Measurements from ENCODE around the gene BRD8. TPM values are rescaled to one million over a fixed set of nuclear protein-coding genes. Genes with fewer than 3 reads are reported as not detected.

The BRD8 gene
- polyA plus RNA-seq, 1 experiment, result 51.7 TPM

DNA sequence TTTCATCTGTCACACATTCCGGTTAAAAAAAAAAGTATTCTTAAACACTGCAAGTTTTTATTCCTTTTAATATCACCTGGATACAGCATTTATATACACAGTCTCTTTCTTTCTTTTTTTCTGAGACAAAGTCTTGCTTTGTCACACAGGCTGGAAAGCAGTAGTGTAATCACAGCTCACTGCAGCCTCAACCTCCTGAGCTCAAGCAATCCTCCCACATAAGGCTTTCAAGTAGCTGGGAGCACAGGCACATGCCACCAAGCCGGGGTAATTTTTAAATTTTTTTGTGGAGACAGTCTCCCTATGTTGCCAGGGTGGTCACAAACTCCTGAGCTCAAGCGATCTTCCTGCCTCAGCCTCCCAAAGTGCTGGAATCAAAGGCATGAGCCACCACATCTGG is 14.4 kb upstream of the BRD8 start:
- TF ChIP-seq, protein P1, sequence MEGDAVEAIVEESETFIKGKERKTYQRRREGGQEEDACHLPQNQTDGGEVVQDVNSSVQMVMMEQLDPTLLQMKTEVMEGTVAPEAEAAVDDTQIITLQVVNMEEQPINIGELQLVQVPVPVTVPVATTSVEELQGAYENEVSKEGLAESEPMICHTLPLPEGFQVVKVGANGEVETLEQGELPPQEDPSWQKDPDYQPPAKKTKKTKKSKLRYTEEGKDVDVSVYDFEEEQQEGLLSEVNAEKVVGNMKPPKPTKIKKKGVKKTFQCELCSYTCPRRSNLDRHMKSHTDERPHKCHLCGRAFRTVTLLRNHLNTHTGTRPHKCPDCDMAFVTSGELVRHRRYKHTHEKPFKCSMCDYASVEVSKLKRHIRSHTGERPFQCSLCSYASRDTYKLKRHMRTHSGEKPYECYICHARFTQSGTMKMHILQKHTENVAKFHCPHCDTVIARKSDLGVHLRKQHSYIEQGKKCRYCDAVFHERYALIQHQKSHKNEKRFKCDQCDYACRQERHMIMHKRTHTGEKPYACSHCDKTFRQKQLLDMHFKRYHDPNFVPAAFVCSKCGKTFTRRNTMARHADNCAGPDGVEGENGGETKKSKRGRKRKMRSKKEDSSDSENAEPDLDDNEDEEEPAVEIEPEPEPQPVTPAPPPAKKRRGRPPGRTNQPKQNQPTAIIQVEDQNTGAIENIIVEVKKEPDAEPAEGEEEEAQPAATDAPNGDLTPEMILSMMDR (IDR thresholded peaks at IDR 0.05; ENCODE audit: insufficient read depth, low read depth, low read length), result no peak
- Histone ChIP-seq H3K36me3 (ENCODE audit: control insufficient read depth, insufficient read depth, low read length) (peaks cover 13% of the 10 kb centered on the region), H3K27me3 (ENCODE audit: control insufficient read depth, insufficient read depth, low read length) (no peaks in the 10 kb centered on the region), H3K4me3 (ENCODE audit: low read depth, low read length) (no peak overlapping the region)
- POLR2A ChIA-PET, result no interaction called here
- no peak for DNase-seq (ENCODE audit: low read depth)
- CTCF ChIA-PET, result interaction anchor here (1.2 kb wide), 1 partner anchor 13 kb away, joined by 4 read pairs; the partner anchor contains the start of gene KIF20A

DNA sequence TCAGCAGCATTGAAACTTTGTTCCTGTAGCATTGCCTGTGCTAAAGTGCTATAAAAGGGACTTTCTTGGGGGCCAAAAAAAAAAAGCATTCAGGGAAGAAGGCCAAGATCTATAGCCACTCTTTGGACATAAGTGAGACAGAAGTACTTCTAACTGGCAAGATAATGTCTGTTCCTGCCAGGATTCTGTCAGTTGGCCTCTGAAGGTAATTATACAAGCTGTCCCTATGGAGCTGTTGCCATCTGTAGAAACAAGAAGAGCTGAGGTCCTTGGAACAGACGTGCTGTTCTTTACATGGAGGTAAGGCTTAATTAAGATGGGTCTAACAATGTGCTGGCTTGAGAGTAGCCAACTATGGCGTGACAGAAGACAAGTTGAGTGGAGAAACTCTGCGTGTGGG is 10.2 kb upstream of the BRD8 start:
- POLR2A ChIA-PET, result no interaction called here
- CTCF ChIA-PET, result interaction anchor here (1.3 to 4.8 kb wide), 3 partner anchors 9 to 153 kb away, joined by 3 to 13 read pairs (median 3); partner anchors contain the start of genes BRD8 and KIF20A

GRCh38 chr5:138186002-138186447 is 7.6 kb upstream of the BRD8 start:
- ChIA-PET CTCF (interaction anchor here (4.8 kb wide), 1 partner anchor 8 kb away, joined by 13 read pairs; the partner anchor contains the start of genes BRD8 and KIF20A), POLR2A (no interaction called here)
- Histone ChIP-seq H3K36me3 (ENCODE audit: control insufficient read depth, insufficient read depth, low read length) (peaks cover 13% of the 10 kb centered on the region), H3K27me3 (ENCODE audit: control insufficient read depth, insufficient read depth, low read length) (no peaks in the 10 kb centered on the region), H3K4me3 (ENCODE audit: low read depth, low read length) (no peak overlapping the region)
- TF ChIP-seq, protein P1 (IDR thresholded peaks at IDR 0.05; ENCODE audit: insufficient read depth, low read depth, low read length), result no peak
- no peak for DNase-seq (ENCODE audit: low read depth)

More for the DNA sequence above, 10.2 kb upstream of the BRD8 start:
- Histone ChIP-seq H3K4me3 (ENCODE audit: low read depth, low read length) (no peak overlapping the region), H3K36me3 (ENCODE audit: control insufficient read depth, insufficient read depth, low read length) (peaks cover 18% of the 10 kb centered on the region), H3K27me3 (ENCODE audit: control insufficient read depth, insufficient read depth, low read length) (no peaks in the 10 kb centered on the region)
- TF ChIP-seq, protein P1 (IDR thresholded peaks at IDR 0.05; ENCODE audit: insufficient read depth, low read depth, low read length), result no peak
- no peak for DNase-seq (ENCODE audit: low read depth)

GRCh38 chr5:138182808-138183207 is 4.4 kb upstream of the BRD8 start:
- DNase-seq (ENCODE audit: low read depth), result no peak
- CTCF ChIA-PET, result no interaction called here

DNA sequence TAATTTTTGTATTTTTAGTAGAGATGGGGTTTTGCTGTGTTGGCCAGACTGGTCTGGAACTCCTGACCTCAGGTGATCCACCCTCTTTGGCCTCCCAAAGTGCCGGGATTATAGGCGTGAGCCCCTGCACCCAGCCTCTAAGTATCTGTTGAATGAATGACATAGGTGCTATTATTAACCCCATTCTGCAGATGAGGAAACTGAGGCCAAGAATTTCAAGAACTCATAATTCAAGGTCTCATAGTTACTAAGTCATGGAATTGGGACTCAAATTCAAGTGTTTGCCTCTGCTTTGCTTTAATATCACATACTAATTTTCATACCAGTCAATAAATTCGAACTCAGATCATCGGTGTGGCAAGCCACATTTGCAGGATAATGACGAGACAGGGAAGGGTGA is 2.4 kb upstream of the BRD8 start:
- peaks cover 6% of the 10 kb centered on the region for H3K36me3 ChIP-seq (ENCODE audit: control insufficient read depth, insufficient read depth, low read length)
- no peaks in the 10 kb centered on the region for H3K27me3 ChIP-seq (ENCODE audit: control insufficient read depth, insufficient read depth, low read length)
- no peak for DNase-seq (ENCODE audit: low read depth)
- ChIA-PET POLR2A (no interaction called here), CTCF (interaction anchor here (0.8 to 1.2 kb wide), 2 partner anchors 102 to 103 kb away, joined by 3 to 7 read pairs; no protein-coding TSS in a partner anchor)
- TF ChIP-seq, protein P1 (IDR thresholded peaks at IDR 0.05; ENCODE audit: insufficient read depth, low read depth, low read length), result no peak
- no peak overlapping the region for H3K4me3 ChIP-seq (ENCODE audit: low read depth, low read length)

More at GRCh38 chr5:138182808-138183207, 4.4 kb upstream of the BRD8 start:
- POLR2A ChIA-PET, result interaction anchor here (0.6 kb wide), 1 partner anchor 365 kb away, joined by 10 read pairs; no protein-coding TSS in a partner anchor
- Histone ChIP-seq H3K4me3 (ENCODE audit: low read depth, low read length) (no peak overlapping the region), H3K36me3 (ENCODE audit: control insufficient read depth, insufficient read depth, low read length) (peaks cover 8% of the 10 kb centered on the region), H3K27me3 (ENCODE audit: control insufficient read depth, insufficient read depth, low read length) (no peaks in the 10 kb centered on the region)
- TF ChIP-seq, protein P1 (IDR thresholded peaks at IDR 0.05; ENCODE audit: insufficient read depth, low read depth, low read length), result no peak

All from BJ (cell line).